A549 (cell line): ENCODE results near the gene SEMA7A.

Experiments used
- CTCF ChIP-seq: fragments of >200 bp; sonication (Bioruptor Twin); formaldehyde crosslinking; IDR thresholded peaks from 3 replicates; pipeline ENCODE4 v1.5.1; 2016
- HEYL ChIP-seq: fragments of 250-450 bp; sonication (Bioruptor Pico); IDR thresholded peaks from 2 replicates; pipeline ENCODE4 v1.8.0; 2021; ENCODE audit warnings: mild to moderate bottlenecking, moderate library complexity
- POLR2A ChIP-seq: IDR thresholded peaks from 2 replicates; pipeline ENCODE4 v1.6.1; 2012; ENCODE audit warnings: mild to moderate bottlenecking, low read length

GRCh38 chr15:74431116-74431515, 2.6 kb downstream of the SEMA7A start:
- TF ChIP-seq POLR2A (no peak), CTCF (no peak), HEYL (no peak)
